Epidermal melanocyte (primary cell): ENCODE results near the gene SPRED3.
"Not testable (repeated sequence)": the region's sequence is repeated elsewhere in the genome, so short reads cannot be mapped to it uniquely, and the experiment has no call there.

ENCODE experiments used
- DNase-seq: peaks from one replicate; pipeline ENCODE4 v3.0.0; 2011; ENCODE audit warnings: low spot score; ENCODE audit not compliant: insufficient read length

Gene SPRED3, protein sequence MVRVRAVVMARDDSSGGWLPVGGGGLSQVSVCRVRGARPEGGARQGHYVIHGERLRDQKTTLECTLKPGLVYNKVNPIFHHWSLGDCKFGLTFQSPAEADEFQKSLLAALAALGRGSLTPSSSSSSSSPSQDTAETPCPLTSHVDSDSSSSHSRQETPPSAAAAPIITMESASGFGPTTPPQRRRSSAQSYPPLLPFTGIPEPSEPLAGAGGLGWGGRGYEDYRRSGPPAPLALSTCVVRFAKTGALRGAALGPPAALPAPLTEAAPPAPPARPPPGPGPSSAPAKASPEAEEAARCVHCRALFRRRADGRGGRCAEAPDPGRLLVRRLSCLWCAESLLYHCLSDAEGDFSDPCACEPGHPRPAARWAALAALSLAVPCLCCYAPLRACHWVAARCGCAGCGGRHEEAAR

DNA sequence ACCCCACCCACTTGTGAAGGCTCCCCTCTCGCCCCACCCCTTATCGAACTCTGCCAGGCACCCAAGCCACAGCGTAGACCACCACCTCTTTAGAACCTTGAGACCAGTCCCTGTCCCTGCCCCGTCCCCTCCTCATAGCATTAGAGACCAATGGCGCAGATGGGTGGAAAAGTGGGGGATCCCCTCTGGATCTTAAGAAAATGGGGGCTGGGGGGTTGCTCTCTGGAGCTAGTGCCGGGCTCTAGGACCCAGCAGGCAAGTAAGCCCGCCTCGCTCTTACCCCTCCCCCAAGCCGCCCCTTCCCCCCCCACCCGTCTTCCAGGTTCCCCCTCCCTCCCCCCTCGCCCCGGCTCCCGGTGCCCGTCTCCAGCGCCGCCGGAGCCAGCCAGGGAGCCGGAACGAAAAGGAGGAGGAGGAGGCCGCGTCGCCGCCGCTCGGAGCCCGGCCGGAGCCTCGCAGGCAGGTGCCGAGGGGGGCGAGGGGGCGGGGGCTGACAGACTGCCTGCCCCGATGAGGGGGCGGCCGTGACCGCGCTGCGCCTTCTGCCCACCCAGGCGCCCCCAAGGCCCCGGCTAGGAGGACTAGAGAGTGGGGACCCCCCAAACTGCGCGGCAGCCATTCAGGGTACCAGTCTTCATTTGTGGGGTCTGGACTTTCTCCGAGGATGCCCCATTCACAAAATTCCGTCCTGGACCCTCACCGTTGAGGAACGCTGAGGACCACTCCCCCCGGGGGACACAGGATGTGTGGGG lies at the start of gene SPRED3:
Gene SPRED3, plus strand, starts transcription at position 349 of the 752 bp plus-strand sequence. CDS start 1,606 bp downstream, outside the sequence.
- DNase-seq, result peak; percentile 77

DNA sequence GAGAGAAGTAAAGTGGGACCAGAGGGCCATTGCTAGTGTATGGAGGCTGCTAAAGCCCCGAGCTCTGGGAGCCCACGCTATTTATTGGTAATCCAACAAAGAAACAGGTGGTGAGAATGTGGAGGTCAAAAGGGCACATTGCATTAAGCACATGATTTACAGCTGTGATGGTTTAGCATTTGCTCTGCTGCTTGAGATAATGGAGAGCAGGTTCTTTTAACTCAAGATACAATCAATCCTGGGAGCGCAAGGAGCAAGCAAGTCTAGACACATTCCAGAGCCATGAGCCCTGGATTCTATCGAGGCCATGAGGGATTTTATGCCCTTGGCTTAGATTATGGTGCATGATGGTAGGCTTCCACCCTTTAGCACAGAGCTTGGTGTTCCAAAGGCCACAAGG lies 49.5 kb upstream of the SPRED3 start:
- DNase-seq, result not testable (repeated sequence)

DNA sequence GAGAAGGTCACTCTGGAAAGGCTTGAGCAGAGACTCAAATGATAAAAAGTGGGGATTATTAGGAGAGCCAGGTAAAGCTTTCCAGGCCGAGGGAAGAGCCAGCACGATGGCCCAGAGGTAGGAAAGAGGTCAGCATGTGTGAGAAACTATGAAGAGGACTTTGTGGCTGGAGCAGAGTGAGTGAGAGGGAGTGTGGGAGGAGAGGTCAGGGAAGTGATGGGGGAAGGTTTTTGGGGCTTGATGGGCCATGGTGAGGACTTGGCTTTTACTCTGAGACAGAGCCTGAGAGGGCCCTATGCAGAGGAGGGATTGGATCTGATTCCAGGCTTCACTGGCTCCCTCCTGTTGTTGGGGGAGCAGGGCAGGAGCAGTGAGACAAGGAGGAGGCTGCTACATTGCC lies 47.6 kb upstream of the SPRED3 start:
- DNase-seq, result no peak

DNA sequence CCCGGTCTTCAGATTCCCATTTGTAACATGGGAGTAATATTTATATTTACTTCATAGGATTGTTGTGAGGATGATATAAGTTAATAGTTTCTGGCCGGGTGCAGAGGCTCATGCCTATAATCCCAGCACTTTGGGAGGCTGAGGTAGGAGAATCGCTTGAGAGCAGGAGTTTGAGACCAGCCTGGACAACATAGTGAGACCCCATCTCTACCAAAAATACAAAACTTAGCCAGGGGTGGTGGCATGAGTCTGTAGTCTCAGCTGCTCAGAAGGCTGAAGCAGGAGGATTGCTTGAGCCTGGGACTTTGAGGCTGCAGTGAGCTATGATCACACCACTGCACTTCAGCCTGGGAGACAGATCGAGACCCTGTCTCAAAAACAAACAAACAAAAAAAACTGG lies 41.7 kb upstream of the SPRED3 start:
- DNase-seq, result no peak

DNA sequence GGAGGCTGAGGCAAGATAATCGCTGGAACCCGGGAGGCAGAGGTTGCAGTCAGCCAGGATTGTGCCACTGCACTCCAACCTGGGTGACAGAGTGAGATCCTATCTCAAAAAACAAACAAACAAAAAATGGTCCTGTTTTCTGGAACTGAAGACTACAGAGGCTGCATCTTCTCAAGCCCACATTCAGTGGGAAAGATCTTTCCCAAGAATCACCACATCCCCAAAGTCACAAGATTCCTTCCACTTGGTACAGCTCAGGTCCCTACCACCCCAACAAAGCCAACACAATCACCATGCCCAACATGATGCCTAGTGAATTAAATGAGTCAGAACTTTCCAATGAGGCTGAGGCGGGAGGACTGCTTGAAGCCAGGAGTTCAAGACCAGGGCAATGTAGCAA lies 37.6 kb upstream of the SPRED3 start:
- DNase-seq, result no peak

DNA sequence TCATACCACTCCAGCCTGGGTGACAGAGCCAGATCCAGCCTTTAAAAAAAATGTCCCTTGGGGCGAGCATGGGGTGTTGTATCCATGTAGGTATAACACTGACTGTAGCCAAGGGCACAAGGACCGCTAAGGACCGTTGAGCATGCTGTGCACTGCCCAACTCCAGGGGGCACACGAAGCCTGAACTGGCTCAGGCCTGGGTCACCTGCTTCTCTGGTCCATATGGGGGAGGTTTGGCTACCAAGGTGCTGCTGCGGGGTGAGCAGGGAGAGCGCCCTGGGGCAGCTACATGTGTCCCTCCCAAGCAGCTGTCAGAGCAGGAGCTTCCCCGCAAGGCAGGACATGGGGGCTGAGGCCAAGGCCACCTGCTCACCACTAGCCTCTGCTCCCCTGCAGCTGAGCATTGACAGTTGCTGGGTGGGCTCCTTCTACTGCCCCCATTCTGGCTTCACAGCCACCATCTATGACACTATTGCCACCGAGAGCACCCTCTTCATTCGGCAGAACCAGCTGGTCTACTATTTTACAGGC lies 36.6 kb upstream of the SPRED3 start:
- DNase-seq, result no peak

DNA sequence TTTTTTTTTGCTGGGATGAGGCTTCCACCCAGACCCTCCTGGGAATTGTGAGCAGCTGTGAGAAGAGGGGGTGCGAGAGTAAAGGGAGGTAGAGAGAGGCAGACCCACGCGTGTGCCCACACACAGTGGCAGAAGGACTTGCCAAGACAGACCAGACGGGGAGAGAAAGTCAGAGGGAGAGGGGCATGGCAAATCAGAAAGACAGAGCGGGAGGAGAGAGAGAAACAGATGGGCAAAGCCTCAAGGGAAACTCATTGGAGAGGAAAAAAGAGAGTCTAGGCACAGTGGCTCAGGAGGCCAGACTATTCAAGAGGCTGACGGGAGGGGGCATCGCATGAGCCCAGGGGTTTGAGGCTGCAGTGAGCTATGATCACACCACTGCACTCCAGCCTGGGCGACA lies 35.9 kb upstream of the SPRED3 start:
- no peak for DNase-seq

DNA sequence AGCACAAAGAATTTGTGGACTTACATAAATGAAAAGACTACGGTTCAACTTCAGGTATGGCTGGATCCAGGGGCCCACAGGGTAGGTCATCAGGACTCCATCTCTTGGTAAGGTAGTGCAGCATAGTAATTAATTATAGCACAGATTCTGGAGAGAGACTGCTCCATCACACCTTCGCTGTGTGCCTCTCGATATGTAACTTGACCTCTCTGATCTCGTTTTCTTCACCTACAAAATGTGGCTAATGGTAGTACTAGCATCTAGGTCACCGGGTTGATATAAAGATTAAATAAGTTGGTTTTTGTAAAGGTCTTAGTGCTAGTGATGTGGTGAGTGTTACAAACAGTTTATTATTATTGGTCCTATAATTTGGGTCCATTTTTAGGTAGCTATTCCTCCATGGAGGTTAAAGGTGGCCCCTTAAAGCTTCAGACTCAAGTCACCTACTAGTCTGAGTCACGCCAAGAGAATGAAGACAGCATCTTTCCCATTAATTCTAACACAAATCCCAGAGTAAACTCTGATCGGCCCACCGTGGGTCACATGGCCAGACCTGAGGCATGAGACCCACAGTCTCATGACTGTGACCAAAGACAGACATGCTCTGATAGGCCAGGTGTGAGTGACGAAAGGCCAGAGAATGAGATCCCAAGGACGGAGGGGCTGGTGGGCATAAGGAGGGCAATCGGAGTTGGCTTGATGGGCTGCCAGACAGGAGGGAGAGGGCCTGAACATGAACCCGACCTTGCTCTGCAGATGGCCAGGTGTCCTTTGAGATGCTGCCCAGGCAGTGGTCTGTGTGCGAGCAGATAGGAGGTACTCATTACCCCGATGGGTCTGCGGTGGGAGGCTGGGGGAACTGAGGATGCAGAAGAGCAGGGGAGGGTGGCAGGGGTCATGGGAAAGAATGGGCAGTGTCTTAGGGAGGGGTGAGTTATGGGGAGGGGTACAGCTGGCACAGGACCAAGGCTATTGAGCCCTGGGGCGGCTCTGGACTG lies 32.5 kb upstream of the SPRED3 start:
- no peak for DNase-seq

DNA sequence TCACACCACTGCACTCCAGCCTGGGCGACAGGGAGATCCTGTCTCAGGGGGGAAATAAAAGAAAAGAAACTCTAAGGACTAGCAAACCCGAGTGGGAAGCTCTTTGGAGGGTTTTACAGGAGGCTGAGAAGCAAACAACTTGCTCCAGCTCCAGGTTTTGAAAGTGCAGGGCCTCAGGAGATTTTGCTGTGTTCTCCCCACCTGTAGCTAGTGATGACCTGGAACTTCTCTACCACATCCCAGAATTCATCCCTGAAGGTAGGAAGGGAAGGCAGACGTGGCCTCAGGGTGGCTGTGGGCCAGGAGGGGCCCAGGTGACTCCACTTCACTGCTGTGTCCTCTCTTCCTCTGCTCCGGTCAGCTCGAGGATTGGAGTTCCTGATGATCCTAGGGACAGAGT lies 30.4 kb upstream of the SPRED3 start:
- DNase-seq, result no peak

DNA sequence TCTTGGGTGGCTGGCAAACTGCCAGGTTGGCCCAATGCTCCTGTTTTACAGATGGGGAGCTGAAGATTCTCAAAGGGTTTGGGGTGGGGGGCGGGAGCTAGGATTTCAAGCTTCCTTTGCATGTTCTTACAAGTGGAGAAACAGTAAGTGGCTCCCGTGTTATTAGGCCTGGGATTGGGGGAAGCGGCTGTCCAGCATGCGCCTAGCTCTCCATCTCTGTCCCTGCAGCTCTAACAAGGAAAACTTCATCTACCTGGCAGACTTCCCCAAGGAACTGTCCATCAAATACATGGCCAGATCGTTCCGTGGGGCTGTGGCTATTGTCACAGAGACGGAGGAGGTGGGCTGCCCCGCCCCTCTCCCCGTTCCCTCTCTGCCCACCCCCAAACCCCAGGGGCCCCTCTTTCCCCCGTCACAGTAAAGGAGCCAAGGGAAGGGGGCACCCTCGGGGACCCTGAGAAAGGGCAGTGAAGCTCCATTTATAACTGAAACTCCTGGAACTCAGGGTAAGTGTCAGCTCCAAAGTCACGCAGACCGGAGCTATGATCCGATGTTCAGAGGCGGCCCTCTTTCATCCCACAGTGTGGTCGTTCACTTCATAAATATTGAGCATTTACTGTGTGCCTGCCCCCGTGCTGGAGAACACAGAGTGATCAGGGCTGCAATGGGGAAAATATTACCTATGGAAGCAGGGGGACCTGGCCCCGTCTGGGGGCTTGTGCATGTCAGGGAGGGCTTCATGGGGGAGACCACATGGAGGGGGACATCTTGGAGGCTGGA lies 29.1 kb upstream of the SPRED3 start:
- DNase-seq, result no peak

DNA sequence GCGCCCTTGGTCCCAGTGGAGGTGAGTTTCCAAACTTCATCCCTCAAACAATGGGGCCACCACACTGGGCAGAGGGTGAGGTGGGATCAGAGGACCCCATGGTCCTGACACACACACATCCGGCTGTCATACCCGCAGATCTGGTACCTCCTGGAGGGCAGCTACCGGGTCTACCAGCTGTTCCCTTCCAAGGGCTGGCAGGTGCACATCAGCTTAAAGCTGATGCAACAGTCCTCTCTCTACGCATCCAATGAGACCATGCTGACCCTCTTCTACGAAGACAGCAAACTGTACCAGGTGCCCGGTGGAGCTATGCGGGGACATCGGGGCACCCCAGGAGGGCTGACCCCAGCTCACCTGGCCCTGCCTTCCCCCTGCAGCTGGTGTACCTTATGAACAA lies 28.1 kb upstream of the SPRED3 start:
- no peak for DNase-seq

DNA sequence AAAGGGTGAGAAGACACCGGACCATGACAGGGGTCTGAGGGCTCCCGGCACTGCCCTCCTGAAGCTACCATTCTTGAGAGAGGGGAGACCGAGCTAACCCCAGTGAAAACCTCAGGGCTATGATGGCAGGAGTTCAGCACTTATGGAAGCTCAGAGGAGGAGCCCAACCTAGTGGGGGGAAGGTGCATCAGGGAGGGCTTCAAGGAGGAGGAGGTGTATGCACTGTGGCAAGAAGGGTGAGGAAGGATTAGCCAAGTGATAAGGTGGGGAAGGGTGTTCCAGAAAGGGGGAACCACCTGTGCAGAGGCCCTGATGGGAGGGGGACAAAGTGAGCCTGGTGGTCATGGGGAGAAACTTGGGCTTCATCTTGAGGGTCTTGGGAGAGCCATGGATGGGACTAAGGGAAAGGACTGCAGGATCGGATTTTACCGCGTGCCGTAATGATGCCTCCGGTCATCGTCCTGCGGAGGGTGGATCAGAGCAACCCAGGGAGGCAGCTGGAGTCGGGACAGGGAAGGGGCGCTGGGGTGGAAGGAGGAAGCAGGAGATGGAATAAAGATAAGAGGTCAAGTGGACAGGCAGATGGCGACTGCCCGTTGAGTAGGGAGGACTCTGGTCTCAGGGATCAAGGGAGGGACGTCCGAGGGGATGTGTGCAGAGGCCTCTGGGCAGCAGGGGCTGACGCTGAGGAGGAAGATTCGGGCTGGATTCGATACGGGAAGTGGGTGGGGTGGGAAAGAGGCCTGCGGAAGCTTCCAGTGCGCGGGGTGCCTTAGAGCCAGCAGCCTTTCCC lies 27.5 kb upstream of the SPRED3 start:
- DNase-seq, result no peak

DNA sequence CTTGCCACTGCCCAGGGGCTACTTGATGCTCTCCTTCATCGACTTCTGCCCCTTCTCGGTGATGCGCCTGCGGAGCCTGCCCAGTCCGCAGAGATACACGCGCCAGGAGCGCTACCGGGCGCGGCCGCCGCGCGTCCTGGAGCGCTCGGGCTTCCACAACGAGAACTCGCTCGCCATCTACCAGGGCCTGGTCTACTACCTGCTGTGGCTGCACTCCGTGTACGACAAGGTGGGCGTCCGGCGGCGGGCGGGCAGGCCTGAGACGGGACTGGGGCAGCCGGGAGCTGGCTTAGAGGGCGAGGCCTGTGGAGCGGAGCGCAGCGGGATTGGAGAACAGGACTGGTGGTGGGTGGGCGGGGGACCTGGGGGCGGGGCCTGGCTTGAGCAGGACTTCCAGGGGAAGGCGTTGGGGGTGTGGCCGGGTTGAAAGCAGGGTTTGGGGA lies 26.8 kb upstream of the SPRED3 start:
- no peak for DNase-seq

DNA sequence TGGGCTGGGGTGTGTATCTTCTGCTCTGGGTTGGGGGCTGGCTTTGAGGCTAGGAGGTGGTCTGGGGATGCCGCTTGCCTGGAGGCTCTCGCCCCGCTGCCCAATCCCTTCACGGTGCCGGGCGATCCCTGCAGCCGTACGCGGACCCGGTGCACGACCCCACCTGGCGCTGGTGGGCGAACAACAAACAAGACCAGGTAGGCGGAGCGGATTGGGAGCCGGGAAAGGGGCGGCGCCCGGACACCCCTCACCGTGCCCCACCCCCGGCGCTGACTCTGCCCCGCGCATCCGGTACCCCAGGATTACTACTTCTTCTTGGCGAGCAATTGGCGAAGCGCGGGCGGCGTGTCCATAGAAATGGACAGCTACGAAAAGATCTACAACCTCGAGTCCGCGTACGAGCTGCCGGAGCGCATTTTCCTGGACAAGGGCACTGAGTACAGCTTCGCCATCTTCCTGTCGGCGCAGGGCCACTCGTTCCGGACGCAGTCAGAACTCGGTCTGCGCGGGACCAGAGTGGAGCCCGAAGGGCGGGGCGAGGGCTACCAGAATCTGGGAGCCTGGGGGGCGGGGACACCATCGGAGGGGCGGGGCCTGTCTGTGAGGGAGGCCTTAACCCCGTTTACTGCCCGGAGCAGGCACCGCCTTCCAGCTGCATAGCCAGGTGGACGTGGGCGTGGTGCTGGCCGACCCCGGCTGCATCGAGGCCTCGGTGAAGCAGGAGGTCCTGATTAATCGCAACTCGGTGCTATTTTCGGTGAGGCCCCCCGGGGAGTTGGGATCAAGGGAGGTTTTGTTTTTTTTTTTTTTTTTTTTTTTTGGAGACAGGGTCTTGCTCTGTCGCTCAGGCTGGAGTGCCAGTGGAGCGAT lies 26.2 kb upstream of the SPRED3 start:
- peak; percentile 54 for DNase-seq

DNA sequence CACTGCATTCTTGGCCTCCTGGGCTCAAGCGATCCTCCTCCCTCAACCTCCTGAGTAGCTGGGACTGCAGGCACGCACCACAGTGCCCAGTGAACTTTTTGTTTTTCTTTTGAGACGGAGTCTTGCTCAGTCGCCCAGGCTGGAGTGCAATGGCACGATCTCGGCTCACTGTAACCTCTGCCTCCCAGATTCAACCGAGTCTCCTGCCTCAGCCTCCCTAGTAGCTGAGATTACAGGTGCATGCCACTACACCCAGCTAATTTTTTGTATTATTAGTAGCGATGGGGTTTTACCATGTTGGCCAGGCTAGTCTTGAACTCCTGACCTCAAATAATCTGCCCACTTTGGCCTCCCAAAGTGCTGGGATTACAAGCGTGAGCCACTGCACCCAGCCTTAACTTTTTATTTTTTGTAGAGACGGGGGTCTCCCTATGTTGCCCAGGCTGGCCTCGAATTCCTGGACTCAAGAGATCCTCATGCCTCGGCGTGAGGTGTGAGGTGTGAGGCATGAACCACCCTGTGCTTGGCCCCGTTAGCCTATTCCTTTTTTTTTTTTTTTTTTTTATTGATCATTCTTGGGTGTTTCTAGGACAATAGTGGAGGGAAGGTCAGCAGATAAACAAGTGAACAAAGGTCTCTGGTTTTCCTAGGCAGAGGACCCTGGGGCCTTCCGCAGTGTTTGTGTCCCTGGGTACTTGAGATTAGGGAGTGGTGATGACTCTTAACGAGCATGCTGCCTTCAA lies 25.4 kb upstream of the SPRED3 start:
- not testable (repeated sequence) for DNase-seq

DNA sequence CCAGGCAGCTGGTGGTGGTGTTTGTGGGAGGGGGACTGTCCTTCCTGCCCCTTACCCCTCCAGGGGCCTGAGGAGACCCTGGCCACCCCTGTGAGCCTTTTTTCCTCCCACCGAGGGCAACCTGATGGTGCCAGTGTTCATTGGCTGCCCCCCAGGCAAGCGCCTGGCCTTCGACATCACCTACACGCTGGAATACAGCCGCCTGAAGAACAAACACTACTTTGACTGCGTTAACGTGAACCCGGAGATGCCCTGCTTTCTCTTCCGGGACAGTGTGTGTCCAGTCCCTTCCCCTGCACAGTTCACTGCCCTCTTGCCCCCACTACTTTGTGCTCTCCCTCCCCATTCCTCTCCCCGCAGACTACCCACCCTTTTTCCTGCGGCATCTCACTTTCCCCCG lies 21.5 kb upstream of the SPRED3 start:
- no peak for DNase-seq

DNA sequence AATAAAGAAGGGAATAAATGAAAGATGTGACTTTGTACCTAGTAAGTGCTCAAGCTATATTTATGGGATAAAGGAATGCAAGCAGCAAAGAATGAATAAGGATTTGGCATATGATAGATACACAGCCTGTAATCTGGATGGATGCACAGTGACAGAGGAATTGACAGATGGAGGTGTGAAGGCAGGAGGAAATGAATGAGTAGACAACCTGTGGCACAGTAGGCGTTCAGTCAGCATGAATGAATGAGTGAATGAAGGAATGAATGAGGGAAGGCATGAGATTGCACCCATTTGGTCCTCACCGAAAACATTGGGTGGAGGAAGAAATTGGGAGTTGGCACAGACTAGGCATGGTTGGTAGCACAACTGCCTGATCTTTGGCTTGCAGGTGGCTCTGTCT lies 18.9 kb upstream of the SPRED3 start:
- DNase-seq, result no peak

DNA sequence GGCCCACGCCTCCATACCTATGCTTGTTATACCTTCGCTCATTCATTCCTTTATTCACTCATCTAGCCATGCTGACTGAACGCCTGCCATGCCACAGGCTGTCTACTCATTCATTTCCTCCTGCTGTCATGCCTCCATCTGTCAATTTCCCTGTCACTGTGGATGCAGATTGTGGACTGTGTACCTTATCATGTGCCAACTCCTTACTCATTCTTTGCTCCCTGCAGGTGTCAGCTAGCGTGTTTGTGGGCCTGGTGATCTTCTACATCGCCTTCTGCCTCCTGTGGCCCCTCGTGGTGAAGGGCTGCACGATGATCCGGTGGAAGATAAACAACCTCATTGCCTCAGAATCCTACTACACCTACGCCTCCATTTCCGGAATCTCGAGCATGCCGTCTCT lies 18.2 kb upstream of the SPRED3 start:
- DNase-seq, result no peak
